ENCODE results near the gene UPF3B.
"Not testable (repeated sequence)": the region's sequence is repeated elsewhere in the genome, so short reads cannot be mapped to it uniquely, and the experiment has no call there.

Gene UPF3B, protein sequence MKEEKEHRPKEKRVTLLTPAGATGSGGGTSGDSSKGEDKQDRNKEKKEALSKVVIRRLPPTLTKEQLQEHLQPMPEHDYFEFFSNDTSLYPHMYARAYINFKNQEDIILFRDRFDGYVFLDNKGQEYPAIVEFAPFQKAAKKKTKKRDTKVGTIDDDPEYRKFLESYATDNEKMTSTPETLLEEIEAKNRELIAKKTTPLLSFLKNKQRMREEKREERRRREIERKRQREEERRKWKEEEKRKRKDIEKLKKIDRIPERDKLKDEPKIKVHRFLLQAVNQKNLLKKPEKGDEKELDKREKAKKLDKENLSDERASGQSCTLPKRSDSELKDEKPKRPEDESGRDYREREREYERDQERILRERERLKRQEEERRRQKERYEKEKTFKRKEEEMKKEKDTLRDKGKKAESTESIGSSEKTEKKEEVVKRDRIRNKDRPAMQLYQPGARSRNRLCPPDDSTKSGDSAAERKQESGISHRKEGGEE

DNA sequence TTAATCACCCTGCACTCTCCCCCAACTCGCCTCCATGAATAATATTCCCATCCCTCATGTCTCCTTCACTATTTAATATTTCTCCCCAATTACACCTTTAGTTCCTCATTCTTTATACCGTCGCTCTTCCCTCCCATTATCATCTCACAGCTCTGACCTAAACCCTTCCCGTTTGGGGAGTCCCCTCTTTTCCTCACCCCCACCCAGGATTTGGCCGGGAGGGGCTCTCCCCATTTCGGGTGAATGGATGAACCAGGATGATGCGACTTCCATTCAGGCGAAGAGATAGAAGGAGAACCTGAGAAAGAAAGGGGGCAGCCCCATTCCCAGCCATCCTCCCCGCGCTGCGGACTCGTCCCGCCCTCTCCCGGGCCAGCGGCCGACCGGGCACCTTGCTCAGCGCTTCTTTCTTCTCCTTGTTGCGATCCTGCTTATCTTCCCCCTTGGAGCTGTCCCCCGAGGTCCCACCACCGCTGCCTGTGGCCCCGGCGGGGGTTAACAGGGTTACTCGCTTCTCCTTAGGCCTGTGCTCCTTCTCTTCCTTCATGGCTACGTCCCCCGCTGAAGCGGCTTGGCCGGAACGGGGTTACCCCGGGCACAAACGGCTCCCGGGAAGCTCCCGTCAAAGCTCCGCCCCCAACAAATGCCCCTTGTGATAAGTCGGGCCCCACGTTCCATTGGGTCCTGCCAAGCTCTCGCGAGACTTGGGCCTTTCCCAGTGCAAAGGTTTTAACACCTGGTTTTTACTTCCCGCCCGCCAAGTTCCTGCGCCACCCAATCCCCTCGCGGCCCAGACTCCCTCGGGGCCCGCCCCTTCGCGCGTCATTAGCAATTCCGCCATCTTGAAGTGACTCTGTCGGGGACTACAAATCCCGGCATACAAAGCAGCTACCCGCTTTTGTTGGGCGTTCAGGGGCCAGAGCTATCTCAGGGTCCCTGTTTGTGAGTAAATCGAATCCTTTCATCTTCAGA lies at the start of gene UPF3B:
UPF3B (minus strand) TSS at position 582 of the 972 bp plus-strand sequence; CDS start at position 547, 35 bp downstream.
- peak; percentile 96 for FAIRE-seq

DNA sequence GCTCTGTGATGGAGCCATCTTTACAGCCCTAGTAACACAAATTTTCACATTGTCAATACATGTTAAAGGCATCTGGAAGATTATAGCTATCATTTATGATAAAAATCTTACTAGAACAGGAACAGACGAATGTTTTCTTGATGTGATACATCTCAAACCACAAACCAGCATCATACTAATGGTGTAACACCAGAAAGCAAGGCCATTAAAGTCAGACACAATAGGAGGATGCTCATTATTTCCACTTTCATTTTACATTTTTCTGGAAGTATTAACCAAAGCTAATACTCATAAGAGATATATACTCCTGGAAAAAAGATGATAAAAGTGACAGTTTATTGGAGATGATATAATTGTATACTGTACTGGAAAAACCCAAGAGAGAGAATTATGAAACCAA lies 48.2 kb upstream of the UPF3B start:
- no peak for FAIRE-seq

DNA sequence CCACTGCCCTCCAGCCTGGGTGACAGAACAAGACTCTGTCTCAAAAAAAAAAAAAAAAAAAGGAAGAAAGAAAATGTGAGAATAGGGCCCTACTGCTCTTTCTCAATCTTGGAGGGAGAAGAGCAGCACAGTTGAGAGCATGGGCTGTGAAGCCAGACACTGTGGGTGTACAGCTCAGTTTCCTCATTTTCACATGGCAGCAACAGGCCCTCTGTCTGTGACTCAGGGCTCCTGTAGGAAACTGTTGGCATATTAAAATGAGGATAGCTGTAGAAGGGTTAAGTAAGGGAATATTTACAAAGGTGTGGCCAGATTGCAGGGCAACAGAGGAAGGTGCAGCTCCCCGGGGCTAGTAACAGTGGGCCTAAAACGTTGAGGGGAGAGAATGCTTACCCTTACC lies 46.4 kb upstream of the UPF3B start:
- no peak for FAIRE-seq

DNA sequence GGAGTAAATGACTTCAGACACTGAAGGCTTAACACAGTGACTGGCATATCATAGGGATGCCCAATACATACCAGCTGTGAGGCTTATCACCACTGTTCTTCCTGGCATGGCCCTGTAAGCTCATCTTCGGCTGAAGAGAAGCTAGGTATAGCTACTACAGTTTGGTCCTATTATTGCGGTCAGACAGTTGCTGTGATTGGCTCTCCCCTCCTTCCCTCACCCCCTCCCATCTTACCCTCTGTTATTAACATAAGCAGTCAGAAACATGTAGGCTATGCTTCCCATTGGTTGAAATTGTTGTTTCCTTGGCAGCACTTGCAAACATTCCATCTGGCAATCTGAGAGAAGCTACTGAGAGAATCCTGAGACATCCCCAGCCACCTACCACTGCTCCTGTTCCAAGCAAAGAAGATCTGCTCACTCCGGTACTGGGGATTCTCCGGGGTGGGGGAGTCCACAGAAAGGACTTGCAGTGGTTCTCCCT lies 43.1 kb upstream of the UPF3B start, which contains the start of gene AKAP14:
AKAP14 (plus strand) TSS at position 51 of the 484 bp plus-strand sequence. CDS start 7,331 bp downstream, outside the sequence.
- FAIRE-seq = no peak

DNA sequence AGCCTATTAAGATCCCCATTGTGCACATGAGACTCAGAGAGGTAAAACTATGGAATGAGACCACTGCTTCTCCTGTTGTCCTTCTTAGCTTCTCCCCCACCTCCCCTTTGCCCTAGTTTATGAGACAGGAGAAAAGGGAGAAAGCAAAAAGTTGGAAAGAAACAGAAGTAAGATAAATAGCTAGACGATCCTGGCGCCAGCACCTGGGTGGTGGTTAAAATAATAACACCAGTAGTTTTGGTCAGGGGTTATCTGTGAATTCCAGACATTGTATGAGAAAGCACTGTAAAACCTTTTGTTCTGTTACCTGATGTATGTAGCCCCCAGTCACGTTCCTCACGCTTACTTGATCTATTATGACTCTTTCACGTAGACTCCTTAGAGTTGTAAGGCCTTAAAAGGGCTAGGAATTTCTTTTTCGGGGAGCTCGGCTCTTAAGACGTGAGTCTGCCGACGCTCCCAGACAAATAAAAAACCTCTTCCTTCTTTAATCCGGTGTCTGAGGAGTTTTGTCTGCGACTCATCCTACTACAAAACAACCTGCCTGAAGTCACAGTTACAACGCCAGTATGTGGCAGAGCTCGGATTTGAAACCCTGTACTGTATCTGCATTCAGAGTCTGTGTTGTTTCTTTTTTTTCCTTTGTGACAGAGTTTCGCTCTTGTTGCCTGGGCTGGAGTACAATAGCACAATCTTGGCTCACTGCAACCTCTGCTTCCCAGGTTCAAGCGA lies 39.4 kb upstream of the UPF3B start:
- not testable (repeated sequence) for FAIRE-seq

DNA sequence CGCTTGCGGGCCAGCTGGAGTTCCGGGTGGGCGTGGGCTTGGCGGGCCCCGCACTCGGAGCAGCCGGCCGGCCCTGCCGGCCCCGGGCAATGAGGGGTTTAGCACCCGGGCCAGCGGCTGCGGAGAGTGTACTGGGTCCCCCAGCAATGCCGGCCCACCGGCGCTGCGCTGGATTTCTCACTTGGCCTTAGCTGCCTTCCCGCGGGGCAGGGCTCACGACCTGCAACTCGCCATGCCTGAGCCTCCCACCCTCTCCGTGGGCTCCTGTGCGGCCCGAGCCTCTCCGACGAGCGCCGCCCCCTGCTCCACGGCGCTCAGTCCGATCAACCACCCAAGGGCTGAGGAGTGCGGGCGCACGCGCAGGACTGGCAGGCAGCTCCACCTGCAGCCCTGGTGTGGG lies 37.9 kb upstream of the UPF3B start:
- not testable (repeated sequence) for FAIRE-seq

DNA sequence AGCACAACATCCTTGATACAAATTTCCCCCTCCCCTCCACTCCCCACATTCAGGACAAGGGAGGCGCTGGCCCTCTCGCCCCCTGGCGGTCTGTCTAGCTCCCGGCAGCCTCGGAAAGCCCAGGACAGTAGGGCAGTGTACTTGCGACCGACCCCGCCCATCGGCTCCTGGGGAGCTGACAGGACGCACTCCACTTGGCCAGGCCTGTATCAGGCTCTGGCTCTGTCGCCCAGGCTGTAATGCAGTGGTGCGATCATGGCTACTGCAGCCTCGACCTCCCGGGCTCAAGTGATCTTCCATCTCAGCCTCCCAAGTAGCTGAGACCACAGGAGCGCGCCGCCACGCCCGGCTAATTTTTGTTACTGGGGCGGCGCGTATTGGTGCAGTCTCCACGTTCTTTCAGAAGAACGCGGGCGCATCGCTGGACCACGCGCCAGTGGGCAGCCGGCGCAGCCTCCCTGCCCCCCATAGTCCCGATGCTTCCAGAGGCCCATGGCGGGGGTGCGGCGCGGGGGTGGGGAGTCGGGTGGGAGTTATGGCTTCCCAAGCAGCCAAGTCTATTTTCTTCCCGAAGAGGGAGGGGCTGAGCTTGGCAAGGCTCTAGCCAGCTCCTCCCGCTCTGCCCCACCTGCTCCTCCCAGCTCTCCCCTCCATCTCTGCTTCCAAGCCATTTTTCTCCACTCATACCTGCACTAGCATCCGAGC lies 35.1 kb upstream of the UPF3B start:
- no peak for FAIRE-seq

DNA sequence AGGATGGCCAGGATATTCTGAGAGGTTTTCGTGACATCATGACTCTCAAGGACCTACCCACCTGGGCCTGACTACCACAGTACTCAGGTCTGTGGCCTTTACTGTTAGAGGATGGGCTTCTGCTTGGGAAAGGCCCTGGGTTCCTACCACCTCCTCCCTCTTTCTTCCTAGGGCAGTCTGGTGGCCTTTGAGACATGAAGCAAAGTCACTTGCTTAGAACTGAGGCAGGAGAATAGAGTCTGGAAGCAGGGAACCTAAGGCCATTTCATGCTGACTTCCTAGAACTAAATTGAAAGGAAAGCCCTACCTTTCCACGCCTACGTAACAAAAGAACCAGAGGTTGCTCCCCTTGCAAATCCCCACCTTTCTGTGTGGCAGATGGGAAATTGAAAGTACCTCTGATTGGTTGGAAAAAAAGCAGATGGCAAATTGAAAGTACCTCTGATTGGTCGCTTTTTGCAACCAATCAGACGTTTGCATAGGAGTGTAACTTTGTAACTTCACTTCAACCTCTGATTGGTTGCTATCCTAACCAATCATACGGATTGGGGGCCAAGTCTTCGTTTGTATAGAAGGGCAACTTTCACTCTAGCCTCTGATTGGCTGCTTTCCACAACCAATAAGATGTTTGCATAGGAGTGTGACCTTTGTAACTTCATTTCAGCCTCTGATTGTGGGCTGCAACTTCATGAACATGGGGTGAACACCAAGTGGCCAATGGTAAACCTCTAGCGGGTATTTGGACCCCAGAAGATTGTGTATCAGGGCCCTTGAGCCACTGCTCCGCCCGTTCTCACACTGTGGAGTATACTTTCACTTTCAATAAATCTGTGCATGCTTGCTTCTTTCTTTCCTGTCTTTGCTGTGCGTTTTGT lies 33.0 kb upstream of the UPF3B start:
- FAIRE-seq = no peak

DNA sequence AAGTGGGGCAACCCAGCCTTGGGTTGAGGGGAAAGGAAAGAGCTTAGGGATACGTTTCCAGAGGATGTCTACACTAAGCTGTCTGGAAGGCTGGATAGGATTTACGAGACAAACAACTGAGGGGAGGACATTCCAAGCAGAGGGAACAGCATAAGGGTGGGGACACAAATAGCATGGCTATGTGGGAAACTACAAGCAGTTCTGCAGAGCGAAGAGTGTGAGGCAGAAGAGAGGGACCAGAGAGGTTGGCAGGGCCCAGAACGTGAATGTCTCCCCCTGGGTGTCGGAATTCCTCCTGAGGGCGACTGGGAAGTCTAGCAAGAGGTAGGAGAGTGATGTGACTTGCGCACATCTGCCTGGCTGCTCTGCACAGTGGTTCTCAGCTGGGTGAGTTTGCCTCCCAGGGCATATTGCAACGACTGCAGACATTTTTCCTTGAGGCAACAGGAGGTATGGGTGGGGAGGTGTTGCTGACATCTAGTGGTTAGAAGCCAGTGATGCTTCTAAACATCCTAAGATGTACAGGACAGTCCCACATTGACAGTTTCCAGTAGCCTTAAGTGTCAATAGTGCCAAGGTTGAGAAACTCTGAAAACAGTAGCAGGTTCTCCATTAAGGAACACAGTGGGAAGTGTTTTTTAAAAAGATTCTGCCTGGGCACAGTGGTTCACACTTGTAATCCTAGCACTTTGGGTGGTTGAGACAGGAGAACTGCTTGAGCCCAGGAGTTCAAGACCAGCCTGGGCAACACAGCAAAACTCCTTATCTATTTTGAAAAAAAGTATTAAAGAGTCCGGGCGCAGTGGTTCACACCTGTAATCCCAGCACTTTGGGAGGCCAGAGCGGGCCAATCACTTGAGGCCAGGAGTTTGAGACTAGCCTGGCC lies 28.0 kb upstream of the UPF3B start:
- FAIRE-seq = no peak

DNA sequence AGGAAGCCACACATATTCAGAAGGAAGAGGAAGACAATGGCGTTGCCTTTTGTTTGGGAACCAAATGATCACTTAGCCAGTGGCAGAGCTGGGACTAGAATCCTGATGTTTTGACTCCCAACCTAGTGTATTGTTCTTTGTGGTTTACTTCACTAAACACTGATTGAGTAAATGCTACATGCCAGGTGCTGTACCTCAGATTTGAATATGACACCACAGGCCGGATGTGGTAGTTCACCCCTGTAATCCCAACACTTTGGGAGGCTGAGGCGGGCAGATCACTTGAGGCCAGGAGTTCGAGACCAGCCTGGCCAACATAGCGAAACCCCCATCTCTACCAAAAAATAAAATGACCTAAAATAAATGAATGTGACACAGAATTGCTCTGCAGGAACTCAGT lies 27.3 kb upstream of the UPF3B start:
- FAIRE-seq = no peak

DNA sequence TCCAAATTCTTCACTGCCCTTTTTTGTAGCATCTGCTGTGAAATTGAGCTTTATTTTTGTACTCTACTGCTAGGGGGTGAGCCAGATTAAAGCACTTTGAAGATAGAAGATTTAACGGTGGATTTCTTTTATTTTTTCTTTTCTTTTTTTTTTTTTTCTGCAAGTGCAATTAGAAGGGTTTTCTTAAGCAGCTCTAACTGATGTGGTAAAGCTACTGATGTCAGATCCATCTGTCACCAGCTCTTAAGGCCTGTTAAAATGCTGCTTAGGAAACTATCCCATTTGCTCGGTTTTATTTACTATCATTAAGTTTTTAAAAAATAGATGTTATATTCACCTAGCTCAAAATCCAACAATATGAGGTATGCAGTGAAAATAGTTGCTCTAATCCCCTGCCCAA lies 26.0 kb upstream of the UPF3B start:
- FAIRE-seq = no peak

DNA sequence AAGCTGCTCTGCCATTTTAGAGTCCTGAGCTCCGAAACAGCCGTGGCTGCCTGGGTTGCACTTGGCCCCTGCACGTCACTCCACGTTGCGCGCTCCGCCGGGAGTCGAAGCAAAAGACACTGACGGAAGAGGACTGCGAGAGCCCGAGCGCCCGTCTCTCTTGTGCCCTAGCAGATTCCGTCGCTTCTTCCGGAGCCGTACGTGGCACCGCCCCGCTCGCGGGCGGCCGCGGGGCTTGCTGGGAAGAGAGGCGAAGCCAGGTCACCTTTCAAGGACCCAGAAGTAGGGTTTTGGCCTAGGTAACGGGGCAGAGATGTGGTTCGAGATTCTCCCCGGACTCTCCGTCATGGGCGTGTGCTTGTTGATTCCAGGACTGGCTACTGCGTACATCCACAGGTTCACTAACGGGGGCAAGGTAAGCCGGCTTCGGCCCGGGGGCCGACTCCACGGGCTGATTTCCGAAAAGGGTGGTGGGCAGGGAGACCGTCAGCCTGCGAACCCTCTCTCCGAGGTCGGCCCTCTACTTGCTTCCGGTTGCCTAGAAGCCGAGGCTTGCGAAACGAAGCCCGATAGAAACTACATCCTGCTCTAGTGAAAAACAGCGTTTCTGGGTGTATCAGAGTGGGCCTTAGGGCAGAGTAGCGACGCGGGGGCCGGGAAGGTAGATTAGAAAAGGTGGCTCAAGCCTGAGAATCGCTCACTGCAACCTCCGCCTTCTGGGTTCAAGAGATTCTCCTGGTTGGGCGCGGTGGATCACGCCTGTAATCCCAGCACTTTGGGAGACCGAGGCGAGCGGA lies 19.0 kb upstream of the UPF3B start, which contains the start of the genes NDUFA1 and RNF113A:
NDUFA1 (plus strand) TSS at position 234 of the 797 bp plus-strand sequence; CDS start at position 314, 80 bp downstream.
RNF113A (minus strand) TSS at position 135 of the 797 bp plus-strand sequence; CDS start at position 15, 120 bp downstream.
- no peak for FAIRE-seq

DNA sequence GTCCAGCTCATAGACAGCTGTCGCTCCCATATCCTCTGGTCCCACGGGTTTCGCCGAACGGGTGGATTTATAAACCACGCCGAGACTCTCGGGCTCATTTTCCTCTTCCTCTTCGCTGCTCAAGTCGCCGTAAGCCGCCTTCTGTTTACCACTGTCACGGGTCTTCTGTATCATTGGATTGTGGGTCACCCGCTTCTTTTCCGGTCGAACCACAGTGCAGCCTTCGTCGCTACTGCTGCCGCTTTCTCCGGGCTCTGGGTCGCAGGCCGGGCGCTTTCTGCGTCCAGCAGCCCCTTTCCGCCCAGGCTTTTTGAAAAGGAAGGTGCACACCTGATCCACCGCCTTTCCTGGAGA lies 18.5 kb upstream of the UPF3B start:
- no peak for FAIRE-seq

DNA sequence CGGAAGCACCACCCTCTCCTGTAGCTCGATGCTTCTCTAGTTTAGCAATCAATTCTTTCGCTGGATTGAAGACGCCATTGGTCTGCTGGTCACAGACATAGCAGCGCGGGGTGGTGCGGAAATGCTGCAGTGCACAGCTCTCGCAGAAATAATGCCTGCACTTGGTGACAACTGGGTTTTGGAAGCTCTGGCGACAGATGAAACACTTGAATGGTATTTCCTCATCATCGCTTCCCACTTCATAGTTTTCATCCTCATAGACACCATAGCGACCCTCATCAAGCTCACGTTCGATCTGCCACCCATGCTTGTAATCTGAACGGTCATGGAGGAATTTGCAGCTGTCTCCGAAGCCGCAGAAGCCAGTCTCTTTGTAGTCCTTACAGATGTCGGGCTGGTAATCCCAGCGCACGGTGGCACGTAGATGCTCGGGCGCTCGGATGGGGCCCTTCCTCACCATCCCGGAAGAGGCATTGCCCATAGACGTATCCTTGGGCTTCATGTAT lies 17.9 kb upstream of the UPF3B start:
- no peak for FAIRE-seq

DNA sequence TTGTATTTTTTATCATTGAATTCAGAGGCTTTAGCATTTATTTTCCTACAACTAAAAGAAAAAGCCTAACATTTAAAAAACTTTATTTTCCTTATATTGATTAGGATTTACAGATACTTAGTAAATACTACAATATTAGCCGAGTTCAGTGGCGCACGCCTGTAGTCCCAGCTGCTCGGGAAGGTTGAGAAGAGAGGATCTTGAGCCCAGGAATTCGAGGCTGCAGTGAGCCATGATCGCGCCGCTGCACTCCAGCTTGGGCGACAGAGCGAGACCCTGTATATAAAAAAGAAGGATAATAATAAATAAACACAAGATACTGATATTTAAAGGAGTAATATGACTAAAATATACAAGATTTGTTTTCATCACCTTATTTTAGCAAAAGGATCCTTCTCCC lies 681 bp upstream of the UPF3B start:
- no peak for FAIRE-seq

DNA sequence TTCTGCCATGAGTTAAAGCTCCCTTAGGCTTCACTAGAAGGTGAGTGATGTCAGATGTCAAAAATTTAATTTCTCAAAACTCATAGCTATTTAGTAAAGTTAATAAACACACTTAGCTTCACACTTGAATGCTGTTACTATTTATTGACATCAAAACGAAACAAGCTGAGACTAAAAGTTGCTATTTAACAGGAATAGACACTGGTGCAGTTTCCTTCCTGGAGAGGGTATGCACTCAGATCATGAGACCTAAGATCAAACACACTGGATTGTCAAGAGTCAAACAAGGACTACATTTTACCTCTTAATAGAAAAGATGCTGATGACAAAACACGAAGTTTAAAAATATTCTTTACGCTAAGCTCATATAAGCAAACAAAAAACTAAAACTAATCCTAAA lies 18.9 kb downstream of the UPF3B start:
- FAIRE-seq = no peak

DNA sequence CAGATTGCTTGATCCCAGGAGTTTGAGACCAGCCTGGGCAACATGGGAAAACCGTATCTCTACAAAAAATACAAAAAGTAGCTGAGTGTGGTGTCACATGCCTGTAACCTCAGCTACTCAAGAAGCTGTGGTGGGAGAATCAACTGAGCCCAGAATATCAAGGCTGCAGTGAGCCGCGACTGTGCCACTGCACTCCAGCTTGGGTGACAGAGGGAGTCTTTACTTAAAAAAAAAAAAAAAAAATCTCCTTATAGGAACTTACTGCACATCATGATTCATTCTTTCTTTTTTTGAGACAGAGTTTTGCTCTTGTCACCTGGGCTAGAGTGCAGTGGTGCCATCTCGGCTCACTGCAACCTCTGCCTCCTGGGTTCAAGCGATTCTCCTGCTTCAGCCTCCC lies 24.3 kb downstream of the UPF3B start:
- FAIRE-seq = no peak

DNA sequence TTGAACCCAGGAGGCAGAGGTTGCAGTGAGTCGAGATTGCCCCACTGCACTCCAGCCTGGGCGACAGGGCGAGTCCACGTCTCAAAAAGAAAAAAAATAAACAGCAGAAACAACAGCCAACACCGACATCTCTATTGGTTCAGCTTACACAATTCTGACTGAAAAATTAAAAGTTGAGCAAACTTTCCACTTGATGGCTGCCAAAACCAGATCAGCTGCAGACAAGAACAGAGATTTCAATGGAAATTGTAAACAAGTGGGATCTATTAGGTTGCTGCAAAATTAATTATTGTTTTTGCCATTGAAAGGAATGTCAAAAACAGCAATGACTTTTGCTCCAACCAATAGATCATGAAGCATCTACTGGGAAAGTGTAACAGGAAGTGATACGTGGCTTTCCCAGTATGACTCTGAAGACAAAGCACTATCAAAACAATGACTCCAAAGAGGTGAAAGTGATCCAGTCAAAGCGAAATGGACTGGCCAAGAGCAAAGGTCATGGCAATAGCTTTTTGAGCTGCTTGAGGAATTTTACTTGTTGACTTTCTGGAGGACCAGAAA lies 26.3 kb downstream of the UPF3B start:
- FAIRE-seq = no peak

Measured in endometrium (tissue), 2 donors.